HL-60 (cell line): ENCODE measurements around the gene FZD4.

Experiments
- CTCF ChIP-seq: IDR thresholded peaks from one replicate; pipeline ENCODE4 v1.5.1; 2011; ENCODE audit warnings: low read length, control low read depth, inconsistent platforms; ENCODE audit not compliant: insufficient read depth
- POLR2AphosphoS5 ChIP-seq: IDR thresholded peaks from 2 replicates; pipeline ENCODE4 v1.6.1; 2012; ENCODE audit warnings: low read depth
- REST ChIP-seq: IDR thresholded peaks from 2 replicates; pipeline ENCODE4 v1.6.1; 2012; ENCODE audit warnings: low read depth; ENCODE audit not compliant: insufficient replicate concordance

GRCh38 chr11:86930957-86931547 is 24.1 kb downstream of the FZD4 start:
- TF ChIP-seq CTCF = no peak
- TF ChIP-seq POLR2AphosphoS5 = no peak
- TF ChIP-seq REST = no peak
